HL-60 (cell line): Measurements from ENCODE around the gene ADCYAP1.
"Not testable (repeated sequence)": the region's sequence is repeated elsewhere in the genome, so short reads cannot be mapped to it uniquely, and the experiment has no call there.

Experiments used
- DNase-seq, 2 experiments: peaks; one replicate each; pipeline ENCODE4 v3.0.0-alpha.2; 2010 to 2020; ENCODE audit warnings: low read depth in 1 of 2, low spot score in 1 of 2
- H3K27ac ChIP-seq: fragments of 250-450 bp; sonication (Bioruptor Pico); replicated peaks from 2 replicates; pipeline ENCODE4 v1.5.1; 2020; ENCODE audit warnings: mild to moderate bottlenecking, moderate library complexity
- H3K27me3 ChIP-seq: fragments of 250-450 bp; sonication (Bioruptor Pico); 2 replicates; pipeline ENCODE4 v1.5.1; 2021; ENCODE audit warnings: mild to moderate bottlenecking, moderate library complexity; ENCODE audit not compliant: insufficient read depth, poor library complexity, severe bottlenecking
- H3K4me3 ChIP-seq: replicated peaks from 2 replicates; pipeline ENCODE4 v1.5.1; 2011; ENCODE audit warnings: mild to moderate bottlenecking, control low read depth, low read length; ENCODE audit not compliant: insufficient read depth
- GABPA ChIP-seq: IDR thresholded peaks from 2 replicates; pipeline ENCODE4 v1.6.1; 2012; ENCODE audit warnings: low read depth
- POLR2AphosphoS5 ChIP-seq: IDR thresholded peaks from 2 replicates; pipeline ENCODE4 v1.6.1; 2012; ENCODE audit warnings: low read depth
- REST ChIP-seq: IDR thresholded peaks from 2 replicates; pipeline ENCODE4 v1.6.1; 2012; ENCODE audit warnings: low read depth; ENCODE audit not compliant: insufficient replicate concordance
- SPI1 ChIP-seq: IDR thresholded peaks from 2 replicates; pipeline ENCODE4 v1.6.1; 2012; ENCODE audit warnings: low read depth, mild to moderate bottlenecking, borderline replicate concordance
- TF ChIP-seq, protein P1 (sequence below): IDR thresholded peaks from one replicate; pipeline ENCODE4 v1.5.1; 2011; ENCODE audit warnings: low read length, control low read depth, inconsistent platforms; ENCODE audit not compliant: insufficient read depth

ADCYAP1 gene

GRCh38 chr18:867257-867656 is 37.4 kb upstream of the ADCYAP1 start:
- Histone ChIP-seq H3K4me3 (no peak overlapping the region), H3K27me3 (peaks cover 15% of the 10 kb centered on the region), H3K27ac (no peak overlapping the region)
- DNase-seq, result no peak
- no peak for TF ChIP-seq SPI1
- TF ChIP-seq, protein P1, sequence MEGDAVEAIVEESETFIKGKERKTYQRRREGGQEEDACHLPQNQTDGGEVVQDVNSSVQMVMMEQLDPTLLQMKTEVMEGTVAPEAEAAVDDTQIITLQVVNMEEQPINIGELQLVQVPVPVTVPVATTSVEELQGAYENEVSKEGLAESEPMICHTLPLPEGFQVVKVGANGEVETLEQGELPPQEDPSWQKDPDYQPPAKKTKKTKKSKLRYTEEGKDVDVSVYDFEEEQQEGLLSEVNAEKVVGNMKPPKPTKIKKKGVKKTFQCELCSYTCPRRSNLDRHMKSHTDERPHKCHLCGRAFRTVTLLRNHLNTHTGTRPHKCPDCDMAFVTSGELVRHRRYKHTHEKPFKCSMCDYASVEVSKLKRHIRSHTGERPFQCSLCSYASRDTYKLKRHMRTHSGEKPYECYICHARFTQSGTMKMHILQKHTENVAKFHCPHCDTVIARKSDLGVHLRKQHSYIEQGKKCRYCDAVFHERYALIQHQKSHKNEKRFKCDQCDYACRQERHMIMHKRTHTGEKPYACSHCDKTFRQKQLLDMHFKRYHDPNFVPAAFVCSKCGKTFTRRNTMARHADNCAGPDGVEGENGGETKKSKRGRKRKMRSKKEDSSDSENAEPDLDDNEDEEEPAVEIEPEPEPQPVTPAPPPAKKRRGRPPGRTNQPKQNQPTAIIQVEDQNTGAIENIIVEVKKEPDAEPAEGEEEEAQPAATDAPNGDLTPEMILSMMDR, result no peak
- no peak for TF ChIP-seq GABPA

DNA sequence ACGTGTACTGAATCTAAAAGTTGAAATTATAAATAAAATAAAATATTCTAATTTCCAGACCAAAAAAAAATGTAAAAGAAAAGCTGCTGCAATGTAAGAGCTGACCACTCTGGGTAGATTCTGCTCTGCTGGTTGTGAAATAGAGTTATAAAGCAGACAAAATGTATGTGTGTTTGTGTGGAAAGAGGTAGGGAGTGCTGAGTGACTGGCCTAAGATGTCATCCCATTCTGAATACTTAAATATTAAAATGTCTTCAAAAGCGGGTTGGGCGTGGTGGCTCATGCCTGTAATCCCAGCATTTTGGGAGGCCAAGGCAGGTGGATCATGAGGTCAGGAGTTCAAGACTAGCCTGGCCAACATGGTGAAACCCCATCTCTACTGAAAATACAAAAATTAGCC is 31.2 kb upstream of the ADCYAP1 start:
- not testable (repeated sequence) for H3K27me3 ChIP-seq, H3K4me3 ChIP-seq, H3K27ac ChIP-seq, DNase-seq

DNA sequence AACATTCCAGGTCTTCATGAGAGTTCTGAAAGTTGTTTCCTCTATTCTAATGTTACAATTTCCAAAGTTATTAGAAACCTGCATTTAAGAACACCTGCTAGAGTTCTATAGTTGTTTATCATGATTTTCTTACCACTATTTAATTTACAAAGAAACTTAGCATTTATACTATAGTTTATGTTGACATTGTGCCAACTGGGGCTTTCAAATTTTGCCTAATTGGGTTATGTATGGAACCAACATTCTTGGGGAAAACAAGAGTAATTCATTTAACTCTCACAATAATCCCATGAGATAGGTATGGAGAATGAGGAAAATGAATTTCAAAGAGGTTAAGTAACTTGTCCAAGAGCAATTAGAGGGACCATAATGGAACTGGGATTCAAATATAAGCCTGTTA is 28.8 kb upstream of the ADCYAP1 start:
- Histone ChIP-seq H3K4me3 (no peak overlapping the region), H3K27ac (no peak overlapping the region), H3K27me3 (no peaks in the 10 kb centered on the region)
- TF ChIP-seq, protein P1, result no peak
- TF ChIP-seq GABPA, result no peak
- TF ChIP-seq POLR2AphosphoS5, result no peak
- TF ChIP-seq SPI1, result no peak
- no peak for TF ChIP-seq REST
- no peak for DNase-seq

- Histone ChIP-seq H3K27ac (no peak overlapping the region), H3K27me3 (no peaks in the 10 kb centered on the region), H3K4me3 (no peak overlapping the region)
- no peak for DNase-seq
- TF ChIP-seq POLR2AphosphoS5 (no peak), SPI1 (no peak), REST (no peak), GABPA (no peak)
- TF ChIP-seq, protein P1, result no peak
These were observed 27.4 kb upstream of the ADCYAP1 start for GRCh38 chr18:877238-877637.
